ENCODE data around the gene VDR. TPM values are rescaled to one million over a fixed set of nuclear protein-coding genes. Genes with fewer than 3 reads are reported as not detected.

Gene VDR
- polyA plus RNA-seq, 1 donor (not counting 4 experiments of a cell fraction or from before 2014, with no cell fraction given): 43.3 TPM

GRCh38 chr12:47894652-47895051, 10.1 kb downstream of the VDR start:
- DNase-seq (ENCODE audit: low read depth, low spot score) (no peak), FAIRE-seq (no peak)
- TF ChIP-seq EZH2 (IDR thresholded peaks at IDR 0.05; ENCODE audit: low read length) (no peak), CTCF (optimal IDR thresholded peaks at IDR 0.05 in 1 of 3, IDR thresholded peaks at IDR 0.05 in 1 of 3, conservative IDR thresholded peaks at IDR 0.05 in 1 of 3; ENCODE audit: extremely low read depth in 1 of 3, insufficient read depth in 2 of 3, low read length in 3 of 3) (no peak)
- Histone ChIP-seq H3K4me1 (ENCODE audit: control insufficient read depth, extremely low read depth, insufficient read depth, low read length) (peaks cover 42% of the 10 kb centered on the region), H3K27ac (ENCODE audit: control insufficient read depth, insufficient read depth, low read length) (no peak overlapping the region), H3K9me1 (ENCODE audit: control insufficient read depth, extremely low read depth, insufficient read depth, low read length) (peaks cover 2% of the 10 kb centered on the region), H2AFZ (ENCODE audit: control insufficient read depth, low read length) (no peak overlapping the region), H4K20me1 (ENCODE audit: control insufficient read depth, extremely low read depth, insufficient read depth, low read length) (peaks cover 8% of the 10 kb centered on the region), H3K9ac (ENCODE audit: control insufficient read depth, extremely low read depth, insufficient read depth, low read length) (no peak overlapping the region), H3K79me2 (ENCODE audit: control insufficient read depth, insufficient read depth, low read length) (peaks cover 95% of the 10 kb centered on the region), H3K27me3 (ENCODE audit: control insufficient read depth, extremely low read depth, insufficient read depth, low read length) (no peaks in the 10 kb centered on the region), H3K9me3 (ENCODE audit: control insufficient read depth, low read depth, low read length) (no peaks in the 10 kb centered on the region), H3K36me3 (ENCODE audit: control insufficient read depth in 2 of 2, extremely low read depth in 1 of 2, insufficient read depth in 2 of 2, low read length in 2 of 2) (peaks cover 23 to 47% of the 10 kb centered on the region in 2 experiments), H3K4me2 (ENCODE audit: control insufficient read depth, extremely low read depth, insufficient read depth, low read depth, low read length) (no peak overlapping the region), H3K4me3 (ENCODE audit: control insufficient read depth in 2 of 3, extremely low read depth in 1 of 3, insufficient read depth in 2 of 3, low read depth in 1 of 3, low read length in 3 of 3) (no peak overlapping the region)
- dilution Hi-C loops (cut with MboI; ENCODE audit: extremely low pct_ligation_motif_present, low sequenced_read_pairs): no loop called here

GRCh38 chr12:47894068-47894467, 10.7 kb downstream of the VDR start:
- DNase-seq (ENCODE audit: low read depth, low spot score) (no peak), FAIRE-seq (no peak)
- Histone ChIP-seq H4K20me1 (ENCODE audit: control insufficient read depth, extremely low read depth, insufficient read depth, low read length) (peaks cover 5% of the 10 kb centered on the region), H3K9ac (ENCODE audit: control insufficient read depth, extremely low read depth, insufficient read depth, low read length) (no peak overlapping the region), H3K4me1 (ENCODE audit: control insufficient read depth, extremely low read depth, insufficient read depth, low read length) (peaks cover 37% of the 10 kb centered on the region), H3K9me1 (ENCODE audit: control insufficient read depth, extremely low read depth, insufficient read depth, low read length) (peaks cover 2% of the 10 kb centered on the region), H3K36me3 (ENCODE audit: control insufficient read depth in 2 of 2, extremely low read depth in 1 of 2, insufficient read depth in 2 of 2, low read length in 2 of 2) (peaks cover 20 to 41% of the 10 kb centered on the region in 2 experiments), H3K9me3 (ENCODE audit: control insufficient read depth, low read depth, low read length) (no peaks in the 10 kb centered on the region), H3K79me2 (ENCODE audit: control insufficient read depth, insufficient read depth, low read length) (peaks cover 95% of the 10 kb centered on the region), H3K4me2 (ENCODE audit: control insufficient read depth, extremely low read depth, insufficient read depth, low read depth, low read length) (no peak overlapping the region), H3K27me3 (ENCODE audit: control insufficient read depth, extremely low read depth, insufficient read depth, low read length) (no peaks in the 10 kb centered on the region), H2AFZ (ENCODE audit: control insufficient read depth, low read length) (no peak overlapping the region), H3K4me3 (ENCODE audit: control insufficient read depth in 2 of 3, extremely low read depth in 1 of 3, insufficient read depth in 2 of 3, low read depth in 1 of 3, low read length in 3 of 3) (no peak overlapping the region), H3K27ac (ENCODE audit: control insufficient read depth, insufficient read depth, low read length) (no peak overlapping the region)
- dilution Hi-C loops (cut with MboI; ENCODE audit: extremely low pct_ligation_motif_present, low sequenced_read_pairs): no loop called here
- TF ChIP-seq EZH2 (IDR thresholded peaks at IDR 0.05; ENCODE audit: low read length) (no peak), CTCF (optimal IDR thresholded peaks at IDR 0.05 in 1 of 3, IDR thresholded peaks at IDR 0.05 in 1 of 3, conservative IDR thresholded peaks at IDR 0.05 in 1 of 3; ENCODE audit: extremely low read depth in 1 of 3, insufficient read depth in 2 of 3, low read length in 3 of 3) (no peak)
